Endodermal cell (in vitro differentiated cells): ENCODE data around the gene SORCS2. TPM values are rescaled to one million over a fixed set of nuclear protein-coding genes. Genes with fewer than 3 reads are reported as not detected.

ENCODE experiments used
- DNase-seq: peaks from one replicate; pipeline ENCODE4 v3.0.0-alpha.2; 2017
- H3K27ac ChIP-seq: 2 replicates; pipeline ENCODE4 v1.5.1; 2013; ENCODE audit warnings: mild to moderate bottlenecking, low read depth, low read length, moderate library complexity
- H3K27me3 ChIP-seq: 2 replicates; pipeline ENCODE4 v1.6.1; 2013; ENCODE audit warnings: mild to moderate bottlenecking, low read length, moderate library complexity; ENCODE audit not compliant: insufficient read depth, control insufficient read depth, poor library complexity, severe bottlenecking
- H3K36me3 ChIP-seq: 2 replicates; pipeline ENCODE4 v1.7.0; 2013; ENCODE audit warnings: mild to moderate bottlenecking, low read length, moderate library complexity; ENCODE audit not compliant: control insufficient read depth, insufficient read depth
- H3K4me1 ChIP-seq: one replicate; pipeline ENCODE4 v1.7.0; 2013; ENCODE audit warnings: low read length; ENCODE audit not compliant: control insufficient read depth, insufficient read depth
- H3K4me3 ChIP-seq: 2 replicates; pipeline ENCODE4 v1.5.1; 2013; ENCODE audit warnings: mild to moderate bottlenecking, low read length, moderate library complexity
- H3K9ac ChIP-seq: 2 replicates; pipeline ENCODE4 v1.6.1; 2013; ENCODE audit warnings: mild to moderate bottlenecking, low read length, moderate library complexity; ENCODE audit not compliant: poor library complexity, severe bottlenecking; ENCODE audit errors: extremely low read depth
- H3K9me3 ChIP-seq: 2 replicates; pipeline ENCODE4 v1.6.1; 2013; ENCODE audit warnings: mild to moderate bottlenecking, low read length, moderate library complexity; ENCODE audit not compliant: control insufficient read depth
- H3K27ac Mint-ChIP-seq: 2 replicates; pipeline ENCODE4 v1.8.0; 2020; ENCODE audit warnings: mixed read lengths
- H3K27me3 Mint-ChIP-seq: 2 replicates; pipeline ENCODE4 v1.8.0; 2021; ENCODE audit warnings: mild to moderate bottlenecking, mixed read lengths; ENCODE audit not compliant: insufficient read depth
- H3K36me3 Mint-ChIP-seq: 2 replicates; pipeline ENCODE4 v1.8.0; 2020; ENCODE audit warnings: low read depth, mixed read lengths
- H3K4me1 Mint-ChIP-seq: 2 replicates; pipeline ENCODE4 v1.8.0; 2020; ENCODE audit warnings: mixed read lengths
- H3K4me3 Mint-ChIP-seq: 2 replicates; pipeline ENCODE4 v1.8.0; 2020; ENCODE audit warnings: mild to moderate bottlenecking, moderate library complexity, mixed read lengths
- H3K9me3 Mint-ChIP-seq: 2 replicates; pipeline ENCODE4 v1.8.0; 2020; ENCODE audit warnings: mild to moderate bottlenecking, mixed read lengths
- CTCF ChIP-seq: fragments of 200-600 bp; sonication (generic); conservative IDR thresholded peaks from 2 replicates; pipeline ENCODE4 v1.5.0; 2021; ENCODE audit warnings: antibody characterized with exemption, mild to moderate bottlenecking
- WGBS, 2 experiments: methylation state at CpG; one replicate each; pipeline versions ENCODE4 v1.1.5 to v1.1.7; 2013; ENCODE audit warnings: missing lambda C conversion rate in 2 of 2, mixed read lengths in 1 of 2; ENCODE audit not compliant: insufficient coverage in 1 of 2, insufficient read length in 1 of 2; 5-methylcytosine and 5-hydroxymethylcytosine counted together
- total RNA-seq, 2 donors: library from RNA; stranded (reverse); fragmentation: NEBNext Ultra II Directional in 1 of 2; extraction: Animal tissue kit (Norgen Biotek cat#: 25700) in 1 of 2; gene quantifications; 2 replicates in 1 of 2; 3 replicates in 1 of 2; pipeline ENCODE4 v1.2.1, GENCODE V29; 2021

Gene SORCS2
- total RNA-seq, 2 donors from 2014 or later: 1.4 to 1.9 TPM

GRCh38 chr4:7343950-7344349 lies 151.6 kb downstream of the SORCS2 start:
- H3K27me3 ChIP-seq: peaks cover 12% of the 10 kb centered on the region
- no peak for TF ChIP-seq CTCF
- H3K27ac ChIP-seq: no peak overlapping the region
- H3K9me3 ChIP-seq: peaks cover 8% of the 10 kb centered on the region
- no peak overlapping the region for H3K4me3 ChIP-seq
- Mint-ChIP-seq H3K9me3 (peaks cover 7% of the 10 kb centered on the region), H3K27me3 (peaks cover 38% of the 10 kb centered on the region), H3K36me3 (no peaks in the 10 kb centered on the region), H3K4me1 (no peaks in the 10 kb centered on the region), H3K27ac (no peak overlapping the region), H3K4me3 (no peak overlapping the region)
- DNase-seq: no peak
- no peaks in the 10 kb centered on the region for H3K36me3 ChIP-seq
- no peaks in the 10 kb centered on the region for H3K4me1 ChIP-seq
- WGBS, 2 experiments: 90 to 93% methylated on average over 5 to 8 of the region's 8 CpGs
- H3K9ac ChIP-seq: no peak overlapping the region

DNA sequence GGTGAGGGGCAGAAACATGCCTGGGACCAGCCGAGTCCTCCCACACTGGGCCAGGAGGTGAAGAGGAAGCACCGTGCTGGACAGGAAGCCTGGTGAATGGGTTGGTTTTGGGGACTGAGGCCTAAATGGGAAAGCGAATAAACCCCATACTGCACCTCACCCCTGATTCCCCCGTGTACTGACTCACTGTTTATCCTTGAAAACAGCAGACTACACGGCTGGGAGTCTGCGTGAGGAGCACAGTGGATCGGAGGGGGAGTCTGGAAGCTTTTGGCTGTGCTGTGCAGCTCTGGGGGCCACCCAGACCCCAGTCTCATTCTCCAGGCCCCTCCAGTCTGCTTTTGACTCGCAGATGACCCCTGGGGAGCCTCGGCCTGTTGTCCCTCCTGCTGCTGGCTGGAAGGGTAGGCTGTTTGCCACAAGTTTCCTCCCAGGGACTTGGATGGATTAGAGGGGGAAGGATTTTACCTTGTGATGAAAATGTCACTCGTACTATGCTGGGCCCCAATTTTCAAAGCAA lies 152.4 kb downstream of the SORCS2 start:
- Histone ChIP-seq H3K27me3 (peaks cover 15% of the 10 kb centered on the region), H3K4me3 (no peak overlapping the region), H3K4me1 (no peaks in the 10 kb centered on the region), H3K9ac (no peak overlapping the region), H3K9me3 (peaks cover 8% of the 10 kb centered on the region), H3K27ac (no peak overlapping the region), H3K36me3 (no peaks in the 10 kb centered on the region)
- Mint-ChIP-seq H3K36me3 (no peaks in the 10 kb centered on the region), H3K27me3 (peaks cover 38% of the 10 kb centered on the region), H3K27ac (no peak overlapping the region), H3K9me3 (peaks cover 7% of the 10 kb centered on the region), H3K4me3 (no peak overlapping the region), H3K4me1 (no peaks in the 10 kb centered on the region)
- no peak for TF ChIP-seq CTCF
- 80 to 89% methylated on average over 3 to 10 of the region's 10 CpGs for WGBS, 2 experiments
- no peak for DNase-seq

DNA sequence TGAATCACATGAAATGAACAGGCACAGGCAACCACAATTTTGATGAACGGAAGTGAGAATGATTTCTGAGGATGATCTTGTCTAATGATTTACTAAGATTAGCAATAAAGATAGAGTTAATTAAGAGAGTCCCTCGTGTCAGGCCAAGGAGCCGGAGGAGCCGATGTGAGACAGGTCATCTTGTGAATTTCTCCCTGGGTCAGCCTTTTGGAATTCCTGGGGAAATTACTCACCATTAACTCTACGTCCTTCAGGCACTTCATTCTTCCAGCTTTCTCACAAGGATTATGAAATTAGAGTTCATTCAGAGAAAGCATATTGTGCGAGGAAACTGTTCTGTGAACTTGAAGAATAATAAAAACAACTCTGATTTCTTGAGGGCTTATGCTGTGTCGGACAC lies 155.6 kb downstream of the SORCS2 start:
- Histone ChIP-seq H3K27me3 (peaks cover 48% of the 10 kb centered on the region), H3K9ac (no peak overlapping the region), H3K4me3 (no peak overlapping the region), H3K4me1 (no peaks in the 10 kb centered on the region), H3K36me3 (no peaks in the 10 kb centered on the region), H3K27ac (no peak overlapping the region), H3K9me3 (peaks cover 8% of the 10 kb centered on the region)
- no peak for DNase-seq
- Mint-ChIP-seq H3K36me3 (no peaks in the 10 kb centered on the region), H3K27ac (no peak overlapping the region), H3K4me3 (no peak overlapping the region), H3K4me1 (no peaks in the 10 kb centered on the region), H3K27me3 (peaks cover 33% of the 10 kb centered on the region), H3K9me3 (peaks cover 6% of the 10 kb centered on the region)
- TF ChIP-seq CTCF: no peak
- 84 to 93% methylated on average over 6 to 7 of the region's 7 CpGs for WGBS, 2 experiments
